ENCODE data around the gene RBFOX2. TPM values are rescaled to one million over a fixed set of nuclear protein-coding genes. Genes with fewer than 3 reads are reported as not detected.

Gene RBFOX2
- total and polyA plus RNA-seq, 2 donors (not counting 1 experiment from before 2014, with no cell fraction given): 173 to 190 TPM

GRCh38 chr22:36017651-36018091 lies 11.0 kb downstream of the RBFOX2 start:
- no peaks in the 10 kb centered on the region for H4K20me1 ChIP-seq (ENCODE audit: control insufficient read depth, extremely low read depth, insufficient read depth, low read length)
- no peaks in the 10 kb centered on the region for H3K27me3 ChIP-seq (ENCODE audit: control insufficient read depth, insufficient read depth, low read length)
- no peak for DNase-seq (ENCODE audit: low read depth in 2 of 2)
- H3K27ac ChIP-seq (ENCODE audit: insufficient read depth, low read length): no peak overlapping the region
- H3K9ac ChIP-seq (ENCODE audit: insufficient read depth, low read length): no peak overlapping the region
- H2AFZ ChIP-seq (ENCODE audit: low read length): no peak overlapping the region
- peaks cover 78% of the 10 kb centered on the region for H3K79me2 ChIP-seq (ENCODE audit: control insufficient read depth, insufficient read depth, low read length)
- no peak overlapping the region for H3K4me3 ChIP-seq (replicated peaks in 1 of 4; ENCODE audit: control extremely low read depth in 1 of 4, insufficient read depth in 1 of 4, low read depth in 3 of 4, low read length in 4 of 4)
- TF ChIP-seq, protein P1, sequence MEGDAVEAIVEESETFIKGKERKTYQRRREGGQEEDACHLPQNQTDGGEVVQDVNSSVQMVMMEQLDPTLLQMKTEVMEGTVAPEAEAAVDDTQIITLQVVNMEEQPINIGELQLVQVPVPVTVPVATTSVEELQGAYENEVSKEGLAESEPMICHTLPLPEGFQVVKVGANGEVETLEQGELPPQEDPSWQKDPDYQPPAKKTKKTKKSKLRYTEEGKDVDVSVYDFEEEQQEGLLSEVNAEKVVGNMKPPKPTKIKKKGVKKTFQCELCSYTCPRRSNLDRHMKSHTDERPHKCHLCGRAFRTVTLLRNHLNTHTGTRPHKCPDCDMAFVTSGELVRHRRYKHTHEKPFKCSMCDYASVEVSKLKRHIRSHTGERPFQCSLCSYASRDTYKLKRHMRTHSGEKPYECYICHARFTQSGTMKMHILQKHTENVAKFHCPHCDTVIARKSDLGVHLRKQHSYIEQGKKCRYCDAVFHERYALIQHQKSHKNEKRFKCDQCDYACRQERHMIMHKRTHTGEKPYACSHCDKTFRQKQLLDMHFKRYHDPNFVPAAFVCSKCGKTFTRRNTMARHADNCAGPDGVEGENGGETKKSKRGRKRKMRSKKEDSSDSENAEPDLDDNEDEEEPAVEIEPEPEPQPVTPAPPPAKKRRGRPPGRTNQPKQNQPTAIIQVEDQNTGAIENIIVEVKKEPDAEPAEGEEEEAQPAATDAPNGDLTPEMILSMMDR (conservative IDR thresholded peaks at IDR 0.05 in 1 of 2, IDR thresholded peaks at IDR 0.05 in 1 of 2; ENCODE audit: low read depth in 1 of 2, low read length in 2 of 2): no peak
- no peak for TF ChIP-seq EZH2 (IDR thresholded peaks at IDR 0.05; ENCODE audit: low read length, missing control alignments)
- H3K4me1 ChIP-seq (ENCODE audit: control insufficient read depth, extremely low read depth, insufficient read depth, low read length): peaks cover 23% of the 10 kb centered on the region
- H3K36me3 ChIP-seq (ENCODE audit: control insufficient read depth, insufficient read depth, low read length): no peaks in the 10 kb centered on the region
- no peak overlapping the region for H3K4me2 ChIP-seq (ENCODE audit: extremely low read depth, insufficient read depth, low read length)
- no peaks in the 10 kb centered on the region for H3K9me3 ChIP-seq (ENCODE audit: control insufficient read depth, insufficient read depth, low read depth, low read length)

GRCh38 chr22:36016684-36017083 lies 11.9 kb downstream of the RBFOX2 start:
- H3K4me2 ChIP-seq (ENCODE audit: extremely low read depth, insufficient read depth, low read length): no peak overlapping the region
- H3K4me3 ChIP-seq (replicated peaks in 1 of 4; ENCODE audit: control extremely low read depth in 1 of 4, insufficient read depth in 1 of 4, low read depth in 3 of 4, low read length in 4 of 4): no peak overlapping the region
- H3K9ac ChIP-seq (ENCODE audit: insufficient read depth, low read length): no peak overlapping the region

DNA sequence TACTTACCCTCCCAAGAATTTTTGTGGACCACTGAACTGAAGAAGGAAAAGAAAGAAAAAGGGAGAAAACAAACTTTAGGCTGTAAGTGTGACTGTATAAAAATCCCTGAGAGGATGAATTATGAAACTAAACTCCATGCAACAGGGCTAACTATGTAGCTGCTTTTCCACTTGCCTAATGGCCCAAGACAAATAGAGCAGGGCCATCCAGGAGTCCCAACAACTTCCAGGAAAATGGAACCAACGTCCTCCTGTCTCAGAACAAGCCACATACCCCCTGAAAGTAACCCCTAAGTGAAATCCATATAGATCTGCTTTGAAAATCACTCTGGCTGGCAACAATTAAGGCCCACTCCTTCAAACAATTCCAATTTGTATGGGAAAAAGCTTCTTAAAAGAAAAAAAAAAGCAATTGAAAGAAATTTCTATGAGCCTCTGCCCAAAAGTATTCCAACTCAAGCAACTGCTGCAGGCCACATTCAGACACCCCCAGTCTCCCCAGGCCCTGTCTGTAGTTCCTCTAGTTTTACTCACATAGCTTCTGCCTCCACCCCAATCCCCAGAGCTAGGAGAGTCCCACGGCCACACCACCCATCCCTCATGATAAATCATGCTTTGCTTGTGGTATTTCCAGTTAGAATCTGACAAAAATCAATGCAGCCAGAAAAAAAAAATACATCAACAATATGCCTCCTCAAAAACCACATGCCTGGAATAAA lies 12.7 kb downstream of the RBFOX2 start:
- H3K79me2 ChIP-seq (ENCODE audit: control insufficient read depth, insufficient read depth, low read length): peaks cover 72% of the 10 kb centered on the region
- H3K27me3 ChIP-seq (ENCODE audit: control insufficient read depth, insufficient read depth, low read length): no peaks in the 10 kb centered on the region
- H3K27ac ChIP-seq (ENCODE audit: insufficient read depth, low read length): no peak overlapping the region
- TF ChIP-seq, protein P1 (conservative IDR thresholded peaks at IDR 0.05 in 1 of 2, IDR thresholded peaks at IDR 0.05 in 1 of 2; ENCODE audit: low read depth in 1 of 2, low read length in 2 of 2): no peak
- peak in 1 of 2 donors; percentile 62 for DNase-seq (ENCODE audit: low read depth in 2 of 2)
- H3K9ac ChIP-seq (ENCODE audit: insufficient read depth, low read length): no peak overlapping the region
- H4K20me1 ChIP-seq (ENCODE audit: control insufficient read depth, extremely low read depth, insufficient read depth, low read length): no peaks in the 10 kb centered on the region
- no peaks in the 10 kb centered on the region for H3K9me3 ChIP-seq (ENCODE audit: control insufficient read depth, insufficient read depth, low read depth, low read length)
- no peaks in the 10 kb centered on the region for H3K36me3 ChIP-seq (ENCODE audit: control insufficient read depth, insufficient read depth, low read length)
- H2AFZ ChIP-seq (ENCODE audit: low read length): no peak overlapping the region
- peaks cover 20% of the 10 kb centered on the region for H3K4me1 ChIP-seq (ENCODE audit: control insufficient read depth, extremely low read depth, insufficient read depth, low read length)
- peak overlapping the region; percentile 26 for H3K4me2 ChIP-seq (ENCODE audit: extremely low read depth, insufficient read depth, low read length)
- H3K4me3 ChIP-seq (replicated peaks in 1 of 4; ENCODE audit: control extremely low read depth in 1 of 4, insufficient read depth in 1 of 4, low read depth in 3 of 4, low read length in 4 of 4): peak overlapping the region in 1 of 4 experiments; percentile 27

More at GRCh38 chr22:36016684-36017083, 11.9 kb downstream of the RBFOX2 start:
- no peaks in the 10 kb centered on the region for H3K27me3 ChIP-seq (ENCODE audit: control insufficient read depth, insufficient read depth, low read length)
- no peaks in the 10 kb centered on the region for H3K9me3 ChIP-seq (ENCODE audit: control insufficient read depth, insufficient read depth, low read depth, low read length)
- TF ChIP-seq, protein P1 (conservative IDR thresholded peaks at IDR 0.05 in 1 of 2, IDR thresholded peaks at IDR 0.05 in 1 of 2; ENCODE audit: low read depth in 1 of 2, low read length in 2 of 2): no peak
- no peak for TF ChIP-seq EZH2 (IDR thresholded peaks at IDR 0.05; ENCODE audit: low read length, missing control alignments)
- H2AFZ ChIP-seq (ENCODE audit: low read length): no peak overlapping the region
- peaks cover 21% of the 10 kb centered on the region for H3K4me1 ChIP-seq (ENCODE audit: control insufficient read depth, extremely low read depth, insufficient read depth, low read length)
- H4K20me1 ChIP-seq (ENCODE audit: control insufficient read depth, extremely low read depth, insufficient read depth, low read length): no peaks in the 10 kb centered on the region
- no peaks in the 10 kb centered on the region for H3K36me3 ChIP-seq (ENCODE audit: control insufficient read depth, insufficient read depth, low read length)
- peak in 1 of 2 donors; percentile 61 for DNase-seq (ENCODE audit: low read depth in 2 of 2)
- H3K27ac ChIP-seq (ENCODE audit: insufficient read depth, low read length): no peak overlapping the region
- peaks cover 79% of the 10 kb centered on the region for H3K79me2 ChIP-seq (ENCODE audit: control insufficient read depth, insufficient read depth, low read length)

All from fibroblast of lung (primary cell).